ENCODE results near the gene ZMPSTE24. TPM values are rescaled to one million over a fixed set of nuclear protein-coding genes. Genes with fewer than 3 reads are reported as not detected.

ZMPSTE24 gene
- total RNA-seq, 4 donors from 2014 or later: 3.4 to 40.8 (median 23.7) TPM

GRCh38 chr1:40244138-40244744 lies 13.8 kb upstream of the ZMPSTE24 start:
- in situ Hi-C loops (cut with MboI; ENCODE audit: low pct_ligation_motif_present in 1 of 4, low pct_unique_long_range_greater_than_20kb in 1 of 4, low sequenced_read_pairs in 3 of 4): no loop called here
- H3K27me3 ChIP-seq: no peaks in the 10 kb centered on the region
- H3K4me1 ChIP-seq: peaks cover 0 to 6% (median 0%) of the 10 kb centered on the region in 4 donors
- intact Hi-C loops (cut with DNase I; ENCODE audit: low total_unique reads): no loop called here
- no peak for TF ChIP-seq EP300 (IDR thresholded peaks at IDR 0.05; ENCODE audit: low read depth)
- TF ChIP-seq POLR2AphosphoS5 (IDR thresholded peaks at IDR 0.05): no peak
- no peak for TF ChIP-seq POLR2A (IDR thresholded peaks at IDR 0.05)
- no peak for TF ChIP-seq CTCF (IDR thresholded peaks at IDR 0.05)
- no peaks in the 10 kb centered on the region for H3K36me3 ChIP-seq
- no peaks in the 10 kb centered on the region for H3K9me3 ChIP-seq
- 66 to 73% methylated on average over 4 of the region's 4 CpGs for WGBS, 2 donors (ENCODE audit: low coverage in 1 of 2)
- H3K27ac ChIP-seq: no peak overlapping the region
- no peak overlapping the region for H3K4me3 ChIP-seq
- no peak for DNase-seq

- Histone ChIP-seq H3K9me3 (no peaks in the 10 kb centered on the region), H3K27ac (no peak overlapping the region), H3K4me3 (no peak overlapping the region), H3K27me3 (no peaks in the 10 kb centered on the region), H3K4me1 (peaks cover 0 to 6% (median 0%) of the 10 kb centered on the region in 4 donors), H3K36me3 (no peaks in the 10 kb centered on the region)
- DNase-seq: no peak
- intact Hi-C loops (cut with DNase I; ENCODE audit: low total_unique reads): no loop called here
- TF ChIP-seq POLR2AphosphoS5 (IDR thresholded peaks at IDR 0.05): no peak
- TF ChIP-seq EP300 (IDR thresholded peaks at IDR 0.05; ENCODE audit: low read depth): no peak
- no peak for TF ChIP-seq CTCF (IDR thresholded peaks at IDR 0.05)
- WGBS, 2 donors (ENCODE audit: low coverage in 1 of 2): 92 to 100% methylated on average over 3 of the region's 3 CpGs
- in situ Hi-C loops (cut with MboI; ENCODE audit: low pct_ligation_motif_present in 1 of 4, low pct_unique_long_range_greater_than_20kb in 1 of 4, low sequenced_read_pairs in 3 of 4): no loop called here
Measured at GRCh38 chr1:40245686-40246085, 12.3 kb upstream of the ZMPSTE24 start.

- no peak for TF ChIP-seq CTCF (IDR thresholded peaks at IDR 0.05)
- TF ChIP-seq POLR2AphosphoS5 (IDR thresholded peaks at IDR 0.05): no peak
- no peak for TF ChIP-seq EP300 (IDR thresholded peaks at IDR 0.05; ENCODE audit: low read depth)
- no peak for TF ChIP-seq POLR2A (IDR thresholded peaks at IDR 0.05)
- in situ Hi-C loops (cut with MboI; ENCODE audit: low pct_ligation_motif_present in 1 of 4, low pct_unique_long_range_greater_than_20kb in 1 of 4, low sequenced_read_pairs in 3 of 4): no loop called here
Measured at GRCh38 chr1:40247655-40248054, 10.4 kb upstream of the ZMPSTE24 start, which contains the start of gene TMCO2. Gene TMCO2, plus strand, starts transcription at chr1:40247937. Its CDS starts 57 bp downstream, at chr1:40247994.

GRCh38 chr1:40248412-40248811 lies 9.6 kb upstream of the ZMPSTE24 start:
- DNase-seq: no peak
- in situ Hi-C loops (cut with MboI; ENCODE audit: low pct_ligation_motif_present in 1 of 4, low pct_unique_long_range_greater_than_20kb in 1 of 4, low sequenced_read_pairs in 3 of 4): no loop called here

More at GRCh38 chr1:40247655-40248054, 10.4 kb upstream of the ZMPSTE24 start, which contains the start of gene TMCO2:
- Histone ChIP-seq H3K4me1 (peaks cover 0 to 6% (median 0%) of the 10 kb centered on the region in 4 donors), H3K27ac (no peak within 1 kb of the TSS), H3K27me3 (no peaks in the 10 kb centered on the region), H3K36me3 (no peaks in the 10 kb centered on the region), H3K9me3 (no peaks in the 10 kb centered on the region), H3K4me3 (no peak within 1 kb of the TSS)
- no peak for DNase-seq
- intact Hi-C loops (cut with DNase I; ENCODE audit: low total_unique reads): no loop called here
- 45% methylated on average over 1 of the region's 1 CpG; no CpG with 5 or more reads in 1 of the 2 donors for WGBS, 2 donors (ENCODE audit: low coverage in 1 of 2)

More at GRCh38 chr1:40248412-40248811, 9.6 kb upstream of the ZMPSTE24 start:
- no peak overlapping the region for H3K4me3 ChIP-seq
- H3K9me3 ChIP-seq: no peaks in the 10 kb centered on the region
- no peaks in the 10 kb centered on the region for H3K36me3 ChIP-seq
- H3K27me3 ChIP-seq: no peaks in the 10 kb centered on the region
- no peak for TF ChIP-seq EP300 (IDR thresholded peaks at IDR 0.05; ENCODE audit: low read depth)
- no peak for TF ChIP-seq CTCF (IDR thresholded peaks at IDR 0.05)
- no peak for TF ChIP-seq POLR2AphosphoS5 (IDR thresholded peaks at IDR 0.05)
- no peak for TF ChIP-seq POLR2A (IDR thresholded peaks at IDR 0.05)
- no peak overlapping the region for H3K27ac ChIP-seq
- H3K4me1 ChIP-seq: peaks cover 0 to 6% (median 0%) of the 10 kb centered on the region in 4 donors
- intact Hi-C loops (cut with DNase I; ENCODE audit: low total_unique reads): no loop called here
